NCI-H2171 treated with DMSO at 0.1 percent for 48 hours (cell line): ENCODE measurements around the gene ZNF616.
"Not testable (repeated sequence)": the region's sequence is repeated elsewhere in the genome, so short reads cannot be mapped to it uniquely, and the experiment has no call there.

Experiments used
- DNase-seq: peaks from one replicate; lab custom pipeline; 2025; lab: John Stamatoyannopoulos, UW

Gene ZNF616

GRCh38 chr19:52102782-52103181 is 37.0 kb downstream of the ZNF616 start:
- DNase-seq = no peak

GRCh38 chr19:52101866-52102562 is 37.7 kb downstream of the ZNF616 start:
- DNase-seq = no peak

- no peak for DNase-seq
Measured at GRCh38 chr19:52099497-52100138, 40.1 kb downstream of the ZNF616 start.

- DNase-seq = not testable (repeated sequence)
Measured at GRCh38 chr19:52096416-52096815, 43.3 kb downstream of the ZNF616 start.

GRCh38 chr19:52095172-52096014 is 44.3 kb downstream of the ZNF616 start, which contains the start of gene ZNF841:
TSS of gene ZNF841 (minus strand) at chr19:52095765. CDS start at chr19:52084801, 10,964 bp downstream.
- peak; percentile 91 for DNase-seq

- no peak for DNase-seq
Measured at GRCh38 chr19:52094526-52095130, 45.1 kb downstream of the ZNF616 start.

GRCh38 chr19:52086481-52086880 is 53.3 kb downstream of the ZNF616 start:
- DNase-seq = no peak

GRCh38 chr19:52070496-52070895 is 69.2 kb downstream of the ZNF616 start:
- no peak for DNase-seq

- no peak for DNase-seq
Measured at GRCh38 chr19:52069653-52070052, 70.1 kb downstream of the ZNF616 start.

GRCh38 chr19:52066258-52066863 is 73.4 kb downstream of the ZNF616 start:
- DNase-seq = no peak

GRCh38 chr19:52065399-52065798 is 74.3 kb downstream of the ZNF616 start:
- DNase-seq = no peak
